ENCODE data around the gene NEURL1B.
"Not testable (repeated sequence)": the region's sequence is repeated elsewhere in the genome, so short reads cannot be mapped to it uniquely, and the experiment has no call there.

The NEURL1B gene

DNA sequence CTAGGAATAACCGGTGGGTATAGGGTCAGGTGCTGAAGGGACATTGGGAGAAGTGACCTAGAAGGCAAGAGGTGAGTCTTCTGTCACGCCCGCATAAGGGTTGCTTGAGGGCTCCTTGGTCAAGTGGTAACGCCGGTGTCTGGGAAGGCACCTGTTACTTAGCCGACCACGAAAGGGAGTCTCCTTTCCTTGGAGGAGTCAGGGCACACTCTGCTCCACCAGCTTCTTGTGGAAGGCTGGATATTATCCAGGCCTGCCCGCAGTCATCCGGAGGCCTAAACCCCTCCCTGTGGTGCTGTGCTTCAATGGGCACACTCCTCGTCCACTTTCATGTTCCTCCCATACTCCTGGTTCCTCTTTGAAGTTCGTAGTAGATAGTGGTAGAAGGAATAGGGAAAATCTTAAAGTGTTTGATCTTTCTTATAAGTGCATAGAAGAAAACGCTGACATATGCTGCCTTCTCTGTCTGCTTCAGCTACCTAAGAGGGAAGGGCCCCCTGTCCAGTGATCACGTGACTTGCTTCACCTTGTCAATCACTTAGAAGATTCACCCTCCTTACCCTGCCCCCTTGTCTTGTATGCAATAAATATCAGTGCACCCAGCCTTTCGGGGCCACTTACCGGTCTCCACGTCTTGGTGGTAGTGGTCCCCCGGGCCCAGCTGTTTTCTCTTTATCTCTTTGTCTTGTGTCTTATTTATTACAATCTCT lies 16.6 kb downstream of the NEURL1B start:
- not testable (repeated sequence) for DNase-seq (ENCODE audit: low spot score)

DNA sequence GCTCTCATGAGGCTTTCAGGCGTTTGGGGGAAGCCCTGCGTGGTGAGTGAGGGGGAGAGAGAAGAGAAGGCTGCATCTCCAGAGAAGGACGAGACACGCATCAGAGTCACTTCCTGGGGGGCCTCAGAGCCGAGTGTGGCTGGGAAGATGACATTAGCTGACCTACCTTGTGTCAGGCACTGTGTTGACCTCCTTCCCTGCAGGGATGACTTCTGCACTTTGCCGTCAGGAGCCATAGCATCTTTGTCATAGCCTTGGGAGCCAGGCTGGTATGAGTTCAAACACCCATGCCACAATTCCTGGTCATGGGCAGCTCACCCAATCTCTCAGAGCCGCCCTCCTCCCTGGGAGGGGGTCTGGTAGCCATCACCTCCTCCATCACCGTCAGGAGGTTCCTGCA lies 17.3 kb downstream of the NEURL1B start:
- DNase-seq (ENCODE audit: low spot score) = no peak

GRCh38 chr5:172658961-172659501 lies 18.0 kb downstream of the NEURL1B start:
- DNase-seq (ENCODE audit: low spot score) = no peak

DNA sequence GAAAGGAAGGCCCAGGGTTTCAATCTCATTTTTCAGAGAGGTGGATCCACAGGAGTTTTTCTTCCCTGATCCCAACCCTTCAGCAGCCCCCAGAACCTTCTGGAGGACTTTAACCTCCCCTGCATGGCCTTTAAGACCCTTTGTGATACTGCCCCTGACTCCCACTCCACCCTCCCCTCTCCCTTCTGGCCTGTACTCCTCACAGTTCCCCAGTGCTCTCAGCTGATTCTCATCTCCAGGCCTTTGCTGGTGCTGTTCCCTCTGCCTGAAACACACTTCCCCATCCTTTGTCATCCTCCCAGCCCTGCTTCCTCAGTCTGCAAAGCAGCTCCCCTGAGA lies 18.5 kb downstream of the NEURL1B start:
- no peak for DNase-seq (ENCODE audit: low spot score)

DNA sequence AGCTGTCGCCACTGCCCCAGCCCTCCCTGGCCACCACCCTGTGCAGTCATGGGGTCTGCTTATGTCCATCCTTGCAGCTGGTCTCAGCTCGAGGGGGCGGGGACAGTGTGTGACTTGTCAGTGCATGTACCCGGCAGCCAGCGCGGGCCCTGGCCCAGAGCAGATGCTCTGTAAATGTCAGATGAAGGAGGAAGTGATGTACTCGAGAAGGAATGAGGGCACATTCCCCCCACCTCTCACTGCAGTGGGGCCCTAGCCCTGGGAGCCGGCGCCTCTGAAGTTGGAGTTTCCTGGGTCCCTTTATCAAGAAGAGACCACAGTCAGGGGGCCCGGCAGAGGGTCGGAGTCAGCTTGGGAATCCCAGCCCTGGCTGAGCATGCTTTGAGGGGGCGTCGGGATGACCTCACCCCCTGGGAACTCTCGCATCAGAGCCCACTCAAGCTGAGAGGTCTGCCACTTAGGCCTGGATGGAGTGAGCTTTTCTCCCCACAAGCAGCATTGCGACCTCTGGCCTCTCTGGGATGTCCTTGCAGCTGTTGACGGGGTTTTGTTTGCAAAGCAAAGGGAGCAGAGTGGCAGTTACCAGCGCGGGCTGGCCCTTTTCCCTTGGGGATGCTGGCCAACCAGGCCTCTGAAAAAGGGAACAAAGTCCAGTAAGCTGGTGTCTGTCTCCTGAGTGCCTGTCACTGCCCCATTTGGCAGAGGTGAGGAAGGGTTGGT lies 19.0 kb downstream of the NEURL1B start:
- peak; percentile 70 for DNase-seq (ENCODE audit: low spot score)

DNA sequence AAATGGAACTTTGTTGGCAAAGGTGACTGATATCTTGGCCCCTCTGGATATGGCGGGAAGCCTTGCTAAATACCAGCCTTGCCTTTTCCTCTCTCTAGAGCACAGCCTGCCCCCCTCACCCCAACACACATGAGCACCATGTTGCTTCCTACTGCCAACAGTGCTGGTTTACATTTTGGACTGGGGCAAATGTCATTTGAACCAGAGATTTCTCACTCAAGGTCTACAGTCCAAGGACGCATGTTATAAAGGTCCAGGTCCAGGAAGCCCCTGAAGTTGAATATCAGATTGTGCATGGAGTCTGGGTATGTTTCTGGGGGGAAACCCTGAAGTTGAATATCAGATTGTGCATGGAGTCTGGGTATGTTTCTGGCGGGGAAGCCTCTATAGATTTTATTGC lies 19.9 kb downstream of the NEURL1B start:
- no peak for DNase-seq (ENCODE audit: low spot score)

- no peak for DNase-seq (ENCODE audit: low spot score)
These were observed 20.5 kb downstream of the NEURL1B start for GRCh38 chr5:172661526-172661925.

DNA sequence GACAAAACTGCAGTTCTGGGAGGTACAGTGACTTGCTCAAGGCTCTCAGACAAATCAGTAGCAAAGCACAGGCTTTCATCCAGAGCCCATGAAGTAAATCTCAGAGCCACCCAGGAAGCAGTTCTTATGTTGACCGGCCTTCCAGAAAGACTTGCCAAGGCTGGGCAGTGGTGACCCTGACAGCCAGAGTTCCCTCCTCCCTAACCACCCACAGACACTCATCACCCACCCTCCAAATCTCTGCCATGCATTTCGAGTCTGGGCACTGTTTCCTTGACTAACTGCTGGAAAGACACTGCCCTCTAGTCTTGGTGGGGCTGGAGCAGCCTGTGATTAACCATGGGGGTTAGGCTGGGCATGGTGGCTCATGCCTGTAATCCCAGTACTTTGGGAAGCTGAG lies 21.5 kb downstream of the NEURL1B start:
- DNase-seq (ENCODE audit: low spot score) = no peak

DNA sequence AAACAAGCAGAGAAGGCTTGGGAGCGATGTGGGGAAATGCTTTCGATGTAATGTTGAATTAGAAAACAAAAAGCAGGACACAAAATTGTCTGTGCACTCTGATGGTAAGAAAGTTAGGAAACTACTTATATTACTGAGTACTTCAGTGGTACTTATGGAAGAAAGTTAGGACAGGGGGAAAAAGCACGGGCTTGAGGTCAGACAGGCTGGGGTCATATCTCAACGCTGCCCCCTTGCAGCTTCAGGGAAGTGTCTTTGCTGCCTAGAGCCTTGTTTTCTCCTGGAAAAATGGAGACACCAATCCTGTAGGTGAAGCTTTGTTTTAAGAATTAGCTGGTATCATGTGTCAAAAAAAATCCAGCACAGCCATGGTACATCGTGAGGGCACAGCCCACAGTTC lies 23.0 kb downstream of the NEURL1B start:
- DNase-seq (ENCODE audit: low spot score) = no peak

GRCh38 chr5:172664681-172665541 lies 23.8 kb downstream of the NEURL1B start:
- no peak for DNase-seq (ENCODE audit: low spot score)

- DNase-seq (ENCODE audit: low spot score) = no peak
These were observed 25.2 kb downstream of the NEURL1B start for GRCh38 chr5:172666251-172666650.

DNA sequence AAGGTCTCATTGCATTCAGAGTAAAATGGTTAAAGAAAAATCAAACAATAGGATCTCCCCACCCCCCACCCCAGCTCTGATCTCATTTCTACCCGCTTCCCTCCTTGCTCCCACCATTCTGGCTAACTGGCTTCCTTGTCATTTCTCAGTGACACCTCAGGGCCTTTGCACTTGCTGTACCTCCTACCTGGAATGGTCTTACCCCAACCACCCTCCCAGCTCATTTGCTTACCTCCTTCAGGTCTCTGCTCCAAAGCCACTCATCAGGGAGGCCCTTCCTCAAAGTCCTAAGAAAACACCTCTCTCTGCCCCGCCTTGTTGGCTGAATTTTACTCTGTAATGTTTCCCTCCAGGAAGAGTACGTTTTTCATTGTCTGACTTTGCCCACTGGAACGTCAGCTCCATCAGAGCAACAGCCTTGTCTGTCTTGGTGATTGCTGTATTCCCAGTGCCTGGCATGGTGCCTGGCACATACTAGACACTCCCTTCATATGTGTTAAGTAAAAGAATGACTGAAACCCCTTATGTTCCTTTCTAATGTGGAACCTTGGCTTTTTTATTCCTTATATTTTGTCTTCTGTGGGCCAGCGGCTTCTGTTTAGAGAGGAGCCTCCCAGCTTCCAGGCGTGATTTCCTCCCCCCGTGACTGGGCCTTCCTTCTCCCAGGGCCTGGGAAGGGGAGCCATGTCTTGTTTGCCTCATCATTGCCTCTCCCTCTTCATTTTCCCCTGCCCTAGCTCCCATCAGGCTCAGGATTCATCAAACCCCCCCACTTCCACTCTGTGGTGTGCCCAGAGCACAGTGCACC lies 26.9 kb downstream of the NEURL1B start:
- no peak for DNase-seq (ENCODE audit: low spot score)

DNA sequence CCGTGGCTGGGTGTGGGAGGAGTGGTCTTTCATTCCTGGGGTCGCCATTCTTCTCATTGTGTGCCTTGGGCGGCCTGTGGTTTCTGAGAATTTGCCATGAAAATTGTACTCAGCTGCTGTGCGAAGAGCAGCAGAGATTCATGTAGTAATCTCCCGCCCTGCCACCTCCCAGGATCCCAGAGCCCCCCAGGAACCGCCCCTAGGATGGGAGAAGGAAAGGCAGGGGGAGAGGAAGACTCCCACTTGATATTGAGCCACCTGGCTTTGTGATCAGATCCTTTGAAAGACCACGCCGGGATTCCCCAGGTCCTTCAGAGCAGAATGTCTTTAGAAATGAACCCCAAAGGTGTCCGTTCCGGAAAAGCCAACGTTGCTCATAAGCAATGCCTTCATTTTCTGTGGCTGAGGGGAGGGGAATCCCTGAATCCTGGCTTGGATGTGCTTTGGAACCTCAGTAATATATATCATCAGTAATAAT lies 27.6 kb downstream of the NEURL1B start:
- no peak for DNase-seq (ENCODE audit: low spot score)

GRCh38 chr5:172669386-172670004 lies 28.4 kb downstream of the NEURL1B start:
- no peak for DNase-seq (ENCODE audit: low spot score)

GRCh38 chr5:172670005-172670402 lies 28.9 kb downstream of the NEURL1B start:
- no peak for DNase-seq (ENCODE audit: low spot score)

DNA sequence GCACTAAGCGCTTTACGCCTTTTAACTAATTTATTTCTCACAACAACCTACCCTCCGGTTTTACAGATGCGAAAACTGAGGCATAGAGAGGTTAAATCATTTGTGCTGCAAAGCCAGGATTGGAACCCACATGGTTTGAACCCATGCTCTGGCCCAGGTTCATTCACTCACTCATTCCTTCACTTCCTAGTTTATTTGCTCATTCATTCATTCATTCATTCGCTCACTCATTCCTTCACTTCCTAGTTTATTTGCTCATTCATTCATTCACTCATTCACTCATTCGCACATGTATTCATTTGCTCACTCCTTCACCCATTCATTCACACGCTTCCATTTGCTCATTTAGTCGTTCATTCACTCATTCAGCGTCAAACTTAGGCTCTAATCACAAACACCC lies 29.4 kb downstream of the NEURL1B start:
- no peak for DNase-seq (ENCODE audit: low spot score)

GRCh38 chr5:172671091-172671490 lies 30.0 kb downstream of the NEURL1B start:
- DNase-seq (ENCODE audit: low spot score) = no peak

GRCh38 chr5:172672681-172673080 lies 31.6 kb downstream of the NEURL1B start:
- DNase-seq (ENCODE audit: low spot score) = no peak

GRCh38 chr5:172674155-172674554 lies 33.1 kb downstream of the NEURL1B start:
- DNase-seq (ENCODE audit: low spot score) = no peak

GRCh38 chr5:172676914-172677475 lies 35.9 kb downstream of the NEURL1B start:
- no peak for DNase-seq (ENCODE audit: low spot score)

- not testable (repeated sequence) for DNase-seq (ENCODE audit: low spot score)
These were observed 37.4 kb downstream of the NEURL1B start for GRCh38 chr5:172678362-172678874.
